ENCODE results near the gene WNT9A.

WNT9A gene

GRCh38 chr1:227903061-227903521 lies 44.6 kb downstream of the WNT9A start:
- DNase-seq (ENCODE audit: low read depth, low spot score), result no peak
- no peak overlapping the region for H3K4me3 ChIP-seq (ENCODE audit: low read length)

- no peak for DNase-seq (ENCODE audit: low read depth, low spot score)
These were observed 45.1 kb downstream of the WNT9A start for GRCh38 chr1:227902641-227902990.

GRCh38 chr1:227901906-227902640 lies 45.7 kb downstream of the WNT9A start:
- no peak for DNase-seq (ENCODE audit: low read depth, low spot score)
- no peak overlapping the region for H3K4me3 ChIP-seq (ENCODE audit: low read length)

More at GRCh38 chr1:227902641-227902990, 45.1 kb downstream of the WNT9A start:
- no peak overlapping the region for H3K4me3 ChIP-seq (ENCODE audit: low read length)

GRCh38 chr1:227901239-227901905 lies 46.4 kb downstream of the WNT9A start:
- DNase-seq (ENCODE audit: low read depth, low spot score), result no peak
- H3K4me3 ChIP-seq (ENCODE audit: low read length), result no peak overlapping the region

GRCh38 chr1:227900571-227901051 lies 47.1 kb downstream of the WNT9A start:
- no peak for DNase-seq (ENCODE audit: low read depth, low spot score)
- H3K4me3 ChIP-seq (ENCODE audit: low read length), result no peak overlapping the region

GRCh38 chr1:227899820-227900449 lies 47.8 kb downstream of the WNT9A start:
- H3K4me3 ChIP-seq (ENCODE audit: low read length), result no peak overlapping the region
- DNase-seq (ENCODE audit: low read depth, low spot score), result no peak

GRCh38 chr1:227899141-227899819 lies 48.5 kb downstream of the WNT9A start:
- H3K4me3 ChIP-seq (ENCODE audit: low read length), result no peak overlapping the region
- DNase-seq (ENCODE audit: low read depth, low spot score), result no peak

GRCh38 chr1:227898502-227899140 lies 49.1 kb downstream of the WNT9A start:
- no peak for DNase-seq (ENCODE audit: low read depth, low spot score)
- H3K4me3 ChIP-seq (ENCODE audit: low read length), result no peak overlapping the region

- DNase-seq (ENCODE audit: low read depth, low spot score), result no peak
- H3K4me3 ChIP-seq (ENCODE audit: low read length), result no peak overlapping the region
These were observed 49.9 kb downstream of the WNT9A start for GRCh38 chr1:227897704-227898438.

GRCh38 chr1:227896710-227897655 lies 50.7 kb downstream of the WNT9A start:
- H3K4me3 ChIP-seq (ENCODE audit: low read length), result no peak overlapping the region
- DNase-seq (ENCODE audit: low read depth, low spot score), result no peak

- no peak for DNase-seq (ENCODE audit: low read depth, low spot score)
- H3K4me3 ChIP-seq (ENCODE audit: low read length), result no peak overlapping the region
These were observed 51.7 kb downstream of the WNT9A start for GRCh38 chr1:227895828-227896685.

- H3K4me3 ChIP-seq (ENCODE audit: low read length), result no peak overlapping the region
- no peak for DNase-seq (ENCODE audit: low read depth, low spot score)
These were observed 52.8 kb downstream of the WNT9A start for GRCh38 chr1:227894831-227895451.

GRCh38 chr1:227893949-227894721 lies 53.6 kb downstream of the WNT9A start:
- DNase-seq (ENCODE audit: low read depth, low spot score), result no peak
- no peak overlapping the region for H3K4me3 ChIP-seq (ENCODE audit: low read length)

GRCh38 chr1:227893300-227893948 lies 54.3 kb downstream of the WNT9A start:
- no peak overlapping the region for H3K4me3 ChIP-seq (ENCODE audit: low read length)
- DNase-seq (ENCODE audit: low read depth, low spot score), result no peak
